ENCODE measurements around the gene SH3RF2. TPM values are rescaled to one million over a fixed set of nuclear protein-coding genes. Genes with fewer than 3 reads are reported as not detected.

SH3RF2 gene
- total RNA-seq, 1 donor from 2014 or later, result 11.5 TPM

GRCh38 chr5:145971701-145972100 is 35.3 kb downstream of the SH3RF2 start:
- H3K36me3 ChIP-seq, result no peaks in the 10 kb centered on the region
- DNase-seq (no peak), ATAC-seq (no peak)
- no peak for TF ChIP-seq CTCF (IDR thresholded peaks at IDR 0.05)
- no peak overlapping the region for H3K27ac ChIP-seq
- no peaks in the 10 kb centered on the region for H3K4me1 ChIP-seq
- no peaks in the 10 kb centered on the region for H3K27me3 ChIP-seq (ENCODE audit: low read depth)
- intact Hi-C loops (cut with DNase I), result no loop called here
- H3K9me3 ChIP-seq, result no peaks in the 10 kb centered on the region
- no peak overlapping the region for H3K4me3 ChIP-seq

- Histone ChIP-seq H3K36me3 (no peaks in the 10 kb centered on the region), H3K9me3 (no peaks in the 10 kb centered on the region), H3K4me1 (no peaks in the 10 kb centered on the region), H3K4me3 (no peak overlapping the region), H3K27me3 (ENCODE audit: low read depth) (no peaks in the 10 kb centered on the region), H3K27ac (no peak overlapping the region)
- DNase-seq, result no peak
- TF ChIP-seq CTCF (IDR thresholded peaks at IDR 0.05), result no peak
- intact Hi-C loops (cut with DNase I), result no loop called here
- ATAC-seq, result no peak
These were observed 38.6 kb downstream of the SH3RF2 start for GRCh38 chr5:145975001-145975360.

GRCh38 chr5:145975361-145976066 is 39.1 kb downstream of the SH3RF2 start:
- ATAC-seq (no peak), DNase-seq (no peak)
- Histone ChIP-seq H3K4me3 (no peak overlapping the region), H3K27me3 (ENCODE audit: low read depth) (no peaks in the 10 kb centered on the region), H3K9me3 (no peaks in the 10 kb centered on the region), H3K4me1 (no peaks in the 10 kb centered on the region), H3K36me3 (no peaks in the 10 kb centered on the region), H3K27ac (no peak overlapping the region)
- intact Hi-C loops (cut with DNase I), result no loop called here
- TF ChIP-seq CTCF (IDR thresholded peaks at IDR 0.05), result no peak

GRCh38 chr5:145976431-145977155 is 40.2 kb downstream of the SH3RF2 start:
- intact Hi-C loops (cut with DNase I), result no loop called here
- Histone ChIP-seq H3K4me1 (peaks cover 7% of the 10 kb centered on the region), H3K27me3 (ENCODE audit: low read depth) (no peaks in the 10 kb centered on the region), H3K4me3 (no peak overlapping the region), H3K36me3 (no peaks in the 10 kb centered on the region), H3K9me3 (no peaks in the 10 kb centered on the region), H3K27ac (no peak overlapping the region)
- no peak for TF ChIP-seq CTCF (IDR thresholded peaks at IDR 0.05)
- DNase-seq, result no peak
- ATAC-seq, result peak; percentile 49 to 63

GRCh38 chr5:145978171-145978570 is 41.8 kb downstream of the SH3RF2 start:
- H3K36me3 ChIP-seq, result no peaks in the 10 kb centered on the region
- peaks cover 13% of the 10 kb centered on the region for H3K4me1 ChIP-seq
- ATAC-seq (no peak), DNase-seq (no peak)
- no peak overlapping the region for H3K27ac ChIP-seq
- intact Hi-C loops (cut with DNase I), result no loop called here
- no peak for TF ChIP-seq CTCF (IDR thresholded peaks at IDR 0.05)
- no peaks in the 10 kb centered on the region for H3K9me3 ChIP-seq
- no peaks in the 10 kb centered on the region for H3K27me3 ChIP-seq (ENCODE audit: low read depth)
- H3K4me3 ChIP-seq, result no peak overlapping the region

Measured in lower lobe of right lung (tissue), 2 donors.